ENCODE measurements around the gene SMO.

SMO gene

DNA sequence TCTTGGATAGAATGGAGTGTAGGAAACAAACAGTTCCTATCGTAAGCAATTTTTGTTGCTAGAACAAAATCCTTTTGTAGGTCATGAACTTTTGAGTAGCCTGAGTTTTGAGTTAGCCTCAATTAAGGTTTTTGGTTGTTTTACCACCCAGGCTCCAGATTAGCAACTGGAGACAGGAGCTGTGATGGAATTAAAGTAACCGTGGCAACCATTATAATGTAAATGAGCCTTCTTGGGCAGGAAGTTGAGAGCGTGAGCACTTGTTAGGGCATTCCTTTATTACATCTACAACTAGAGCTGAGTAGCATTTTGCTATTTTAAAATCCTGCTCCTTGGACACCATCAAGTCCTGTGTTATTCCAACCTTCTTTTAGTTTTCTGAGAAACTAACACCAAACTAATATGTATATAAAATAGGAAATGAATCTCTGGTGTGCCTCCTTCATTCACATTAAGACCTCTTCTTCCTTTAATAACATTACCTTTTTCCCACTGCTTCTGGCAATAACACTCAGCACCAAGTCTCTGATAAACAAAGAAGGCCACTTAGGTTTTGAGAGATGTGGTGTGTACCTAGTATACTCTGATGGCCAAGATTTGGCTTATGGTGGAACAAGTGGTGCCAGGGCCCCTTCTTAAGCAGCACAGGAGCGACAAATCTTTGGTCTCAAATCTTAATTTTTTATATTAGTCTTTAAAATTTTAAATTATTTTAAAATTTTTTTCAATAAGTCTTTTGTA is 70.4 kb downstream of the SMO start:
- H3K4me3 ChIP-seq (ENCODE audit: low read depth, low read length) = no peak overlapping the region

DNA sequence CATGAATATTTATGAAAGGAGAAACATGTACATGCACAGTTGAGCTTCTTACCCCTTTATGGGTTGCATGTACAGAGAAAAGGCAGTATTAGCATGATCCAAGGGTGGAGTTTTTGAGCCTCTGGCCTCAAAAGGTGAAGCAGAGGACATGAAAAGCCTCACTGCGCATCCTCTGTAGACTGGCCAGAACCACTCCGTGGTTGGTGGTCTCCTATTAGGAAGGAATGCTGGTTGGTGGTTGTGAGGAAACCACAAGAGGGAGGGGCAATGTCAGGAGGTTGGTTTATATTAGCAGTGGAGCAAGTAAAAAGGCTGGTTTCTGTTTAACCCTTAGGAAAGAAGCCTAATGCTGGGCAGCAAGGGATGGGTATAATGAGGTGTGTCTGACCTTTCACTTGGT is 73.9 kb downstream of the SMO start:
- TF ChIP-seq, protein P1, sequence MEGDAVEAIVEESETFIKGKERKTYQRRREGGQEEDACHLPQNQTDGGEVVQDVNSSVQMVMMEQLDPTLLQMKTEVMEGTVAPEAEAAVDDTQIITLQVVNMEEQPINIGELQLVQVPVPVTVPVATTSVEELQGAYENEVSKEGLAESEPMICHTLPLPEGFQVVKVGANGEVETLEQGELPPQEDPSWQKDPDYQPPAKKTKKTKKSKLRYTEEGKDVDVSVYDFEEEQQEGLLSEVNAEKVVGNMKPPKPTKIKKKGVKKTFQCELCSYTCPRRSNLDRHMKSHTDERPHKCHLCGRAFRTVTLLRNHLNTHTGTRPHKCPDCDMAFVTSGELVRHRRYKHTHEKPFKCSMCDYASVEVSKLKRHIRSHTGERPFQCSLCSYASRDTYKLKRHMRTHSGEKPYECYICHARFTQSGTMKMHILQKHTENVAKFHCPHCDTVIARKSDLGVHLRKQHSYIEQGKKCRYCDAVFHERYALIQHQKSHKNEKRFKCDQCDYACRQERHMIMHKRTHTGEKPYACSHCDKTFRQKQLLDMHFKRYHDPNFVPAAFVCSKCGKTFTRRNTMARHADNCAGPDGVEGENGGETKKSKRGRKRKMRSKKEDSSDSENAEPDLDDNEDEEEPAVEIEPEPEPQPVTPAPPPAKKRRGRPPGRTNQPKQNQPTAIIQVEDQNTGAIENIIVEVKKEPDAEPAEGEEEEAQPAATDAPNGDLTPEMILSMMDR (IDR thresholded peaks at IDR 0.05; ENCODE audit: borderline replicate concordance, insufficient read depth, low read depth, low read length) = no peak
- H3K4me3 ChIP-seq (ENCODE audit: low read depth, low read length) = no peak overlapping the region

More for the DNA sequence above, 70.4 kb downstream of the SMO start:
- TF ChIP-seq, protein P1 (IDR thresholded peaks at IDR 0.05; ENCODE audit: borderline replicate concordance, insufficient read depth, low read depth, low read length) = no peak
